ENCODE results near the gene TMEM63A. TPM values are rescaled to one million over a fixed set of nuclear protein-coding genes. Genes with fewer than 3 reads are reported as not detected.
"Not testable (repeated sequence)": the region's sequence is repeated elsewhere in the genome, so short reads cannot be mapped to it uniquely, and the experiment has no call there.

The TMEM63A gene
- polyA plus RNA-seq, 3 donors = 35.7 to 43.0 (median 41.0) TPM

GRCh38 chr1:225823811-225824261, 58.3 kb downstream of the TMEM63A start:
- DNase-seq (ENCODE audit: low read depth in 3 of 3, low spot score in 2 of 3) = no peak

GRCh38 chr1:225822655-225823403, 59.4 kb downstream of the TMEM63A start:
- DNase-seq (ENCODE audit: low read depth in 3 of 3, low spot score in 2 of 3) = no peak

GRCh38 chr1:225820522-225821120, 61.6 kb downstream of the TMEM63A start:
- DNase-seq (ENCODE audit: low read depth in 3 of 3, low spot score in 2 of 3) = no peak

- DNase-seq (ENCODE audit: low read depth in 3 of 3, low spot score in 2 of 3) = no peak
Observed at GRCh38 chr1:225819346-225820192, 62.6 kb downstream of the TMEM63A start.

GRCh38 chr1:225818229-225818628, 64.0 kb downstream of the TMEM63A start:
- no peak for DNase-seq (ENCODE audit: low read depth in 3 of 3, low spot score in 2 of 3)

- DNase-seq (ENCODE audit: low read depth in 3 of 3, low spot score in 2 of 3) = no peak
Observed at GRCh38 chr1:225817611-225818061, 64.5 kb downstream of the TMEM63A start.

GRCh38 chr1:225816643-225817538, 65.3 kb downstream of the TMEM63A start:
- no peak for DNase-seq (ENCODE audit: low read depth in 3 of 3, low spot score in 2 of 3)

GRCh38 chr1:225815526-225816178, 66.5 kb downstream of the TMEM63A start:
- DNase-seq (ENCODE audit: low read depth in 3 of 3, low spot score in 2 of 3) = no peak

- not testable (repeated sequence) for DNase-seq (ENCODE audit: low read depth in 3 of 3, low spot score in 2 of 3)
Observed at GRCh38 chr1:225815090-225815489, 67.1 kb downstream of the TMEM63A start.

- no peak for DNase-seq (ENCODE audit: low read depth in 3 of 3, low spot score in 2 of 3)
Observed at GRCh38 chr1:225814381-225814780, 67.8 kb downstream of the TMEM63A start.

GRCh38 chr1:225813214-225813964, 68.8 kb downstream of the TMEM63A start:
- no peak for DNase-seq (ENCODE audit: low read depth in 3 of 3, low spot score in 2 of 3)

- DNase-seq (ENCODE audit: low read depth in 3 of 3, low spot score in 2 of 3) = no peak
Observed at GRCh38 chr1:225812488-225813213, 69.5 kb downstream of the TMEM63A start.

GRCh38 chr1:225811622-225812487, 70.3 kb downstream of the TMEM63A start:
- DNase-seq (ENCODE audit: low read depth in 3 of 3, low spot score in 2 of 3) = no peak

- not testable (repeated sequence) for DNase-seq (ENCODE audit: low read depth in 3 of 3, low spot score in 2 of 3)
Observed at GRCh38 chr1:225810579-225811538, 71.3 kb downstream of the TMEM63A start.

- peak in 1 of 3 donors; percentile 74 for DNase-seq (ENCODE audit: low read depth in 3 of 3, low spot score in 2 of 3)
Observed at GRCh38 chr1:225809842-225810578, 72.2 kb downstream of the TMEM63A start, which contains the start of gene EPHX1. TSS of gene EPHX1 (plus strand) at chr1:225810124. CDS start at chr1:225828730, 18,606 bp downstream.
